ENCODE measurements around the gene SEC14L1. TPM values are rescaled to one million over a fixed set of nuclear protein-coding genes. Genes with fewer than 3 reads are reported as not detected.

SEC14L1 gene
- total RNA-seq, 2 experiments from 2014 or later = 56.9 to 59.6 TPM

DNA sequence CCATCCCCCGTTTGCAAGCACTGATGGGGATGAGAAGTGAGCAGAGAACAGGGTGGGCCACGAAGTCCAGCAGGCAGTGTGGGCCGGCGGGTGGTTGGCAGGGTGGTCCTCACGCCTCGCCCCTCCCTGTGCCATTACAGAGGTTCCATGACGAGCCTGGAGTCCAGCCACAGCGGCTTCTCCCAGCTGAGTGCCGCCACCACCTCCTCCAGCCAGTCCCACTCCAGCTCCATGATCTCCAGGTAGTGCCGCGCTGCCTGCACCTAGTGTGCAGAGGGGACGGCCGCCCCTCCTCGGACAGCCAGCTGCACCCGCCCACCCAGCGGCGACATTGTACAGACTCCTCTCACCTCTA lies 73.0 kb downstream of the SEC14L1 start:
- Mint-ChIP-seq H3K27ac (no peak overlapping the region), H3K36me3 (peaks cover 19% of the 10 kb centered on the region), H3K9me3 (no peaks in the 10 kb centered on the region), H3K4me1 (no peaks in the 10 kb centered on the region), H3K4me3 (no peak overlapping the region), H3K27me3 (no peaks in the 10 kb centered on the region)
- DNase-seq = no peak

DNA sequence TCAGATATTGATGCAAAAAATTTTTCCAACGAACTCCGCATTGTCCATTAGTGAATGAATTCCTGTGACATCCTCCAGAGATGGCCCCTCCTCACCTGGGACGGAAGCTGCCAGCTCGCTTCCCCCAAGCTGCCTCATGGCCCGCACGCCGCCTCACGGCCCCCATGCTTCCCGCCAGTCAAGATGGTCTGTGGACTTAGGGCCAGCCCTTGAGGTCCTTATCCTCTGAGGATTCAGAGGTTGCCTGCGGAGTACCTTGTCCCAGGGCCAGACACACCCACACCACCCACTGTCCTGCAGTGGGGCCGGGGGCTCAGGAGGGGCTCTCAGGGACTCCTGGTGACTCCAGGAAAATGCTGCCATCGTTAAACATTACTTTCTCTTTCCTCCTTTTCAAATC lies 73.6 kb downstream of the SEC14L1 start:
- H3K4me1 Mint-ChIP-seq = no peaks in the 10 kb centered on the region
- DNase-seq = no peak
- no peaks in the 10 kb centered on the region for H3K9me3 Mint-ChIP-seq
- H3K27ac Mint-ChIP-seq = no peak overlapping the region
- H3K27me3 Mint-ChIP-seq = no peaks in the 10 kb centered on the region
- no peak overlapping the region for H3K4me3 Mint-ChIP-seq
- peaks cover 19% of the 10 kb centered on the region for H3K36me3 Mint-ChIP-seq

DNA sequence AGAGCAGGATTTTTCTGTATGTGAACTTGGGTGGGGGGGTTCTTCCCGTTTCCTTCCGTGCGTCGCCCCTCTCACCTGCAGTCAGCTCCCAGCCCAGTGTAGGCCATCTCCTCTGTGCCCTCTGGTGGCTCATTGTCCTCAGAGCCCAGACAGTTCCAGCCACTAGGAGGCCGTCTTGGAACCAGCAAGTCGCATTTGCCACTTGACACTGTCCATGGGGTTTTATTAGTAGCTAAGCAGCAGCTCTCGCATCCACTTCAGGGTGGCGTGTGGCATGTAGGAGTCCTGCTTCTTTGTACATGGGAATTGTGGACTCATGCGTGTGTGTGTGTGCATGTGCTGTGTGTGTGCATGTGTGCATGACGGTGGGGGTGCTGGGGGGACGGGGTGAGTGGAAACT lies 74.0 kb downstream of the SEC14L1 start:
- Mint-ChIP-seq H3K27me3 (no peaks in the 10 kb centered on the region), H3K36me3 (peaks cover 17% of the 10 kb centered on the region), H3K4me3 (no peak overlapping the region), H3K9me3 (no peaks in the 10 kb centered on the region), H3K4me1 (no peaks in the 10 kb centered on the region), H3K27ac (no peak overlapping the region)
- DNase-seq = peak; percentile 17

DNA sequence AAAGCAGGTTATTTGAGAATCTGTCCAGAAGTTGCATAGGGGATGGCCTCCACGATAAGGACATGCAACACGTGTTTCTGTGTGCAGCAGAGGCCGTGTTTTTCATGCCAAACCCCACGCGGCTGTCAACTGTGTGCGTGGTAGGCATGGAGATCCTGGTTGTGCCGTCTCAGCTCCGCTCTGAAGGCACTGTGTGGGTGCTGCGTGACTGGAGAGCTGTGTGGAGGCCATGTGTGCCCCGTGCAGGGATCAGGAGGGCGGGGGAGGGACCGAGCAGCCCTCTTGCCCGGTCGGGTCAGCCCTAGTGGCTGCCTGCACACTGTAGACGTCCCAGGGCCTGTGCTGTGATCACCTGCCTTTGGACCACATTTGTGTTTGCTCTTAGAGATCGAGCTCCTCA lies 74.5 kb downstream of the SEC14L1 start:
- no peak overlapping the region for H3K4me3 Mint-ChIP-seq
- no peak for DNase-seq
- H3K4me1 Mint-ChIP-seq = no peaks in the 10 kb centered on the region
- H3K9me3 Mint-ChIP-seq = no peaks in the 10 kb centered on the region
- H3K27me3 Mint-ChIP-seq = no peaks in the 10 kb centered on the region
- peaks cover 14% of the 10 kb centered on the region for H3K36me3 Mint-ChIP-seq
- no peak overlapping the region for H3K27ac Mint-ChIP-seq

DNA sequence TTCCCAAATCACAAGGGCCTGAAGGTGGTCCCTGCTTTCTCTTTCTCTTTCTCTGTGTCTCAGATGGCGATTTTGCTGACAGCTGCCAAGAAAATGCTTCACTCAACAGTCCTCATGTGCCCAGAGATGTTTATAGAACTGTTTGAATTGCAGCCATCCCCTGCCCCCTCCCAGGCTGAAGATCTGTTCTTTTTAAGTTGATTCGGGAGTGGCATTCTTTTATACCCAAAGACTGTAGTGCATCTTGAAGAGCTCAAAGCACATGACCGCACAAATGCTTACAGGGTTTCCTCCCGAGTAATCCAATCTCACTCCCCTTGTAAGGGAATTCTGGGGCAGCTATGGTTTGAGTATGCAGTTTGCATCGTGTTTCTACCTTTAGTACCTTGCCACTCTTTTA lies 75.7 kb downstream of the SEC14L1 start:
- H3K9me3 Mint-ChIP-seq = no peaks in the 10 kb centered on the region
- peaks cover 9% of the 10 kb centered on the region for H3K36me3 Mint-ChIP-seq
- no peak for DNase-seq
- H3K4me1 Mint-ChIP-seq = no peaks in the 10 kb centered on the region
- no peak overlapping the region for H3K4me3 Mint-ChIP-seq
- H3K27ac Mint-ChIP-seq = peak overlapping the region; percentile 40
- H3K27me3 Mint-ChIP-seq = no peaks in the 10 kb centered on the region

DNA sequence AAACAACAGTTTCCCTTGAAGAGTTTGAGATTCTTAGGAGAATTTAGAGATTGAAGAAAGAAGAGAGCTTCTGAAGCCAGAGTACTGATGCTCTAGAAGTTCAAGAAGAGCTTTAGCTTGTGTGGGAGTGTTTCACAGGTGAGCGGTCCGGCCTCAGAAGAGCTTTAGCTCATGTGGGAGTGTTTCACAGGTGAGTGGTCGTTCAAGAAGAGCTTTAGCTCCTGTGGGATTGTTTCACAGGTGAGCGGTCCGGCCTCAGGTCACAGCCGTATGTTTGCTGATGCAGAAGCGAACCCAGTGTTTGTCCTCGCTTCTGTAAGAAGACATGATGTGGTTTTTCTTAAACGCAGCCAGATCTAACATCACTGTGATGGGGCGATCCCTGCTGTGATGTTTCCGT lies 76.4 kb downstream of the SEC14L1 start:
- no peaks in the 10 kb centered on the region for H3K4me1 Mint-ChIP-seq
- no peak overlapping the region for H3K4me3 Mint-ChIP-seq
- H3K27ac Mint-ChIP-seq = no peak overlapping the region
- no peaks in the 10 kb centered on the region for H3K27me3 Mint-ChIP-seq
- DNase-seq = no peak
- no peaks in the 10 kb centered on the region for H3K9me3 Mint-ChIP-seq
- H3K36me3 Mint-ChIP-seq = peaks cover 9% of the 10 kb centered on the region

DNA sequence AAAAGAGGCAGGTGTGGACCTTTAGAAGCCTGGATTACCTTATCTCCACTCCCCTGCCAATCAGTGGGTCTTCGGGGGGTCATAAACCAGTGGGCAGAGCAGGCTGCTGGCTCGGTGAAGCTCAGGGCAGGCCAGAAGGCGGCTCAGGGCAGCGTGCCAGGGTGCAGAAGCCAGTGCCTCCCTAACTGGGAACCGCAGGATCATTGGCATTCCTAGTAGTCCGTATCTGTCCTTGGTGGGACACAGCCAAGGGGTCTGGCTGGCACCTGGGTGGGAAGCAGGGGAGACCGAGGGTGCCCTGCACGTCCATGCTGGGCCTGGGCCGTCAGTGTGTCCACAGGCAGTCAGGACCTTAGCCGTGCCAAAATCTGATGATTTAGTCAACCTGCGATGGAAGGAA lies 76.8 kb downstream of the SEC14L1 start:
- H3K4me3 Mint-ChIP-seq = no peak overlapping the region
- H3K27ac Mint-ChIP-seq = no peak overlapping the region
- H3K27me3 Mint-ChIP-seq = no peaks in the 10 kb centered on the region
- H3K36me3 Mint-ChIP-seq = peaks cover 8% of the 10 kb centered on the region
- no peaks in the 10 kb centered on the region for H3K4me1 Mint-ChIP-seq
- no peaks in the 10 kb centered on the region for H3K9me3 Mint-ChIP-seq
- DNase-seq = no peak

DNA sequence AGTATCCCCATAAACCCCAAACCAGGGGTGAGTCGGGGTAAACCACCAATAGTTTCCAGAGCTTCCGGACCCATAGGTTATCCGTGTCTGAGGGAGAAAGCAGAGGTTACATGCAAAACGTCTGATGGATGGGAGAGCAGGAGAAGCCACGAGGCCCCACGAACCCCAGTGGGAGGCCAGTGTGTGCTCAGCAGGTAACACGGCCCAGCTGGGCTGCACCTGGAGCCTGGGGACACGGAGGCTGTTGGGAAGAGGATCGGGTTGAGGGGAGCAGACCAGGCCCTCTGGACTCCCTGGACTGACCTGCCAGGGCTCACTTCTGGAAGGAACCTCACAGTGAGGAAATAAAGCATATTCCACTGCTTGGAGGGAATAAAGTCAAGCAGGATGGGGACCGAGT lies 78.1 kb downstream of the SEC14L1 start:
- Mint-ChIP-seq H3K27ac (no peak overlapping the region), H3K4me1 (no peaks in the 10 kb centered on the region), H3K4me3 (no peak overlapping the region), H3K36me3 (peaks cover 8% of the 10 kb centered on the region), H3K27me3 (no peaks in the 10 kb centered on the region), H3K9me3 (no peaks in the 10 kb centered on the region)
- DNase-seq = no peak

DNA sequence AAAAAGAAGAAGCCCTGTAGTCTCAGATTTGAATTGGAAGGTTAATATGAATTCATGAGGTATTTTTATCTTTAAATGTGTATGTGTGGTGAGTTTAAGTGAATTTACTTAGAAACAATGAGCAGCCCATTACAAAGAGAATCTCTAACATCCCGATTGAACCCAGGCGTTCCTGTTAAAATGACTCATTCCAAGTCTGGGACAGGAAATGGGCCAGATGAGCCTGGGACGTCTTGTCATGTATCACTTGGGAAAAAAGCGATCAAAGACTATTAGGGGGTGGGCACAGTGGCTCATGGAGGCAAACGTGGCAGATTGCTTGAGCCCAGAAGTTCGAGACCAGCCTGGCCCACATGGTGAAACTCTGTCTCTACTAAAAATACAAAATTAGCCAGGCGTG lies 81.6 kb downstream of the SEC14L1 start:
- Mint-ChIP-seq H3K4me1 (no peaks in the 10 kb centered on the region), H3K9me3 (peaks cover 7% of the 10 kb centered on the region), H3K27ac (no peak overlapping the region), H3K27me3 (no peaks in the 10 kb centered on the region), H3K36me3 (no peaks in the 10 kb centered on the region), H3K4me3 (no peak overlapping the region)
- no peak for DNase-seq

DNA sequence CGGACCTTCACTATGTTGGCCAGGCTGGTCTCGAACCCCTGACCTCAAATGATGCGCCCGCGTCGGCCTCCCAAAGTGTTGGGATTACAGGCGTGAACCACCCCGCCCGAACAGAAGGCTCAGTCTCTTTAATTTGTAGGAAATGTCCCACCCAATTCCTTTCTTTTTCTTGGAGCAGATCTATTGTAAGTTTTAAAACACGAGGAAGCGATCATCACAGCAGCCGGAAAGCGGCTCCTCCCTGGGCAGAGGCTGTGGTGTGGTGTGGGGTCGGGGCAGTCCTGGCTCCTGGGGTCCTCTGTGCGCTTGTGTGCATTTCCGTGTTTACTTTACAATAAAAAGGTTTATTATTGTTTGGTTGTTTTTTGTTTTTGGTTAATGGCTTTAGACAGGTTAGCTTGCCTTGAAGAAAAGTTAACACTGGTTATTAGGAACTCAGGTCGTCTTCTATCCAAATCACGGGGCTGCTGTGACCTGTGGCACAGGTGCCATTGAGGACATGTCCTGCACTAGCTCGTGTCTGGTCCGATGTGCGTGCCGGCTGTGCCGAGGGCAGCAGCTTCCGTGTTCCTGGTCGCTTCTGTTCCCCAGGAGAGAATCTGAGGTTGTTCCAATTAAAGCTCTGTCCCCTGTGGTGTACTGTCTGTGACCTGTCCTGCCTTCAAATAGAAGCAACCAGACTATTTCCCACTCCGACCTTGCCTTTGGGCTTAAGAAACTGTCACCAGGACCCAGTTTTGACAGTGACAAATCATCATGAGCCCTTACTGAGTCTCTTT lies 83.1 kb downstream of the SEC14L1 start:
- Mint-ChIP-seq H3K27me3 (no peaks in the 10 kb centered on the region), H3K27ac (no peak overlapping the region), H3K9me3 (peaks cover 7% of the 10 kb centered on the region), H3K36me3 (no peaks in the 10 kb centered on the region), H3K4me1 (no peaks in the 10 kb centered on the region), H3K4me3 (no peak overlapping the region)
- no peak for DNase-seq

DNA sequence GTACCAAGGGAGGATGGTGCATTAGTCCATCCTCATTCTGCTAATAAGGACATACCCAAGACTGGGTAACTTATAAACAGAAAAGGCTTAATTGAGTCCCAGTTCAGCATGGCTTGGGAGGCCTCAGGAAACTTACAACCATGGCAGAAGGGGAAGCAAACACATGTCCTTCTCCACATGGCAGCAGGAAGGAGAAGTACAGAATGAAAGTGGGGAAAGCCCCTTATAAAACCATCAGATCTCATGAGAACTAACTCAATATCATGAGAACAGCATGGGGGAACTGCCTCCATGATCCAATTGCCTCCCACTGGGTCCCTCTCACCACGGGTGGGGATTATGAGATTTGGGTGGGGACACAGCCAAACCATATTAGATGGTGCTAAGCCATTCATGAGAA lies 84.5 kb downstream of the SEC14L1 start:
- Mint-ChIP-seq H3K4me3 (no peak overlapping the region), H3K4me1 (no peaks in the 10 kb centered on the region), H3K36me3 (no peaks in the 10 kb centered on the region), H3K9me3 (peaks cover 7% of the 10 kb centered on the region), H3K27ac (no peak overlapping the region), H3K27me3 (no peaks in the 10 kb centered on the region)
- DNase-seq = no peak

DNA sequence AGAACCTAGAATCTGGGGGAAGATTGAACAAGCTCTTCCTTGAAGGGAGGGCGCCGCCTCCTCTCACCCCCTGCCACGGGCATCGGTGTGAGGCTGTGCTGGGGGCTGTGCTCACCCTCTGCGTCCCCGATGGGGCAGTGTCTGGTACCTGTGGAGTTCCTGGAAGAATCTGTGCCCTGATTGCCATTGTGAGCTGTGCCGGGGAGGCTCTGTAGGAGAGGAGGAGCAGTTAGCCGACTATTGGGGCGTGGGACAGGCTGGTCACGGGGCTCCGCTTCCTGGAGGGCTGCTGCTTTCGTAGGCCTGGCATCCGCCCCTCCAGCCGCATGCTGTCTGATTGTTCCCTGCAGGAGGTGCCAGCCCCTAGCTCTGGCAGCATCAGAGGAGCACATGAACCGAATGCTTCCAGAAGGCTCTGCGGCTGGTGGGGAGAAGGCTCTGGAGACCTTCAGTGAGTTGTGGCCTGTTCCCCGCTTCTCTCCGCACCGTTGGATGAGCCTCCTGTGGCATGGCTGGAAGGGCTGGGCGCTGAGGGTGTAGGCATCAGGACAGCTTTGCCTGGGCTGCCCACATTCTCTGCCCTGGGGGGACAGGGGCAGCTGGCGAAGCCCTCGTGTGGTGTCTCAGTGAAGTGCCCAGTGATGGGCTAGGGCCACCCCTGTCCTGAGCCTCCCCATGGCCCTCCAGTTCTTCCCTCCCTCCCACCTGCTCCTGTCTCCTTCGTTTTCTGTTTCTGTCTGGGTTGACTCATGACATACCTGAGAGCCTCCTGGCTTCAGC lies 86.9 kb downstream of the SEC14L1 start:
- Mint-ChIP-seq H3K27me3 (no peaks in the 10 kb centered on the region), H3K36me3 (no peaks in the 10 kb centered on the region), H3K4me3 (no peak overlapping the region), H3K4me1 (no peaks in the 10 kb centered on the region), H3K9me3 (peaks cover 7% of the 10 kb centered on the region), H3K27ac (no peak overlapping the region)
- no peak for DNase-seq

DNA sequence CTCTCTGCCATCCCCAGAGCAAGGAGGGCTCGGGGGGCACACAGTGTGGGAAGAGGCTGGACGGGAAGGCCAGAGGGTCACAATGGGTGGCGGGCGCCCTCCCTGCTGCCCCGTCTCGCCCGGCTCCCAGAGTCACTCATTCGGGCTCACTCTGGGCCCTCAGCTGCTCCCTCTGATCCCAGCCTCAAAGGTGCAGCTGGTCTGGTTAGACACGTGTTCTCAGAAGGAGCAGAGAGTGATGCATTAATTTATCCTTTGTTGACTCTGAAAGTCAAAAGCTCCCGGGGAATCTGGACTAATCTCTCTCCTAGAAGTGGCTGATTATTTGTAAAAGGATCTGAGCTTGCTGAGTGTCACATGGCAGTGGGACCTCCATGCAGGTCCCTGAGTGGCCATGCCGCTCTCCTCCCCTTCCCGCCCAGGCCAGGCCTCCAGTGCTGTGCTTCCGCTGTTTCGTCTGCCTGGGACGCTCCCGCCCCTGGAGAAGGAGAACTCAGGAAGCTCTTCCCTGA lies 87.5 kb downstream of the SEC14L1 start:
- Mint-ChIP-seq H3K36me3 (no peaks in the 10 kb centered on the region), H3K4me1 (no peaks in the 10 kb centered on the region), H3K4me3 (no peak overlapping the region), H3K27ac (no peak overlapping the region), H3K27me3 (no peaks in the 10 kb centered on the region), H3K9me3 (peaks cover 7% of the 10 kb centered on the region)
- no peak for DNase-seq

DNA sequence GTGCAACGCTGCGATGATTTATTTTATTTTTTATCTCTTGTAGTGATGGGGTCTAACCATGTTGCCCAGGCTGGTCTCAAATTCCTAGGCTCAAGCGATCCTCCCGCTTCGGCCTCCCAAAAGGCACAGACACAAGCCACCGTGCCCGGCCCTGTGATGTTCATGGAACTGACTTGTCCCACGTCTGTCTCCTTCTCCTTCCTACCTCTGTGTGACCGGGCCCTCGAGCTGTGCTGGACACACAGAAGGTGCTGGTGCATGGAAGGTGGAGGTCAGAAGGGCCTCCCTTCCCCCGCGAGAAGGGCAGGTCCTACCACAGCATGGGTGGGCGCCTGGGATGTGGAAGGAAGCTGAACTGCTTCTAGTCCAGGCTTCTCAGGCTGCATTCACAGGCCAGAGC lies 88.0 kb downstream of the SEC14L1 start:
- H3K36me3 Mint-ChIP-seq = no peaks in the 10 kb centered on the region
- DNase-seq = no peak
- peaks cover 7% of the 10 kb centered on the region for H3K9me3 Mint-ChIP-seq
- H3K4me1 Mint-ChIP-seq = peaks cover 2% of the 10 kb centered on the region
- no peak overlapping the region for H3K4me3 Mint-ChIP-seq
- H3K27ac Mint-ChIP-seq = no peak overlapping the region
- H3K27me3 Mint-ChIP-seq = no peaks in the 10 kb centered on the region

DNA sequence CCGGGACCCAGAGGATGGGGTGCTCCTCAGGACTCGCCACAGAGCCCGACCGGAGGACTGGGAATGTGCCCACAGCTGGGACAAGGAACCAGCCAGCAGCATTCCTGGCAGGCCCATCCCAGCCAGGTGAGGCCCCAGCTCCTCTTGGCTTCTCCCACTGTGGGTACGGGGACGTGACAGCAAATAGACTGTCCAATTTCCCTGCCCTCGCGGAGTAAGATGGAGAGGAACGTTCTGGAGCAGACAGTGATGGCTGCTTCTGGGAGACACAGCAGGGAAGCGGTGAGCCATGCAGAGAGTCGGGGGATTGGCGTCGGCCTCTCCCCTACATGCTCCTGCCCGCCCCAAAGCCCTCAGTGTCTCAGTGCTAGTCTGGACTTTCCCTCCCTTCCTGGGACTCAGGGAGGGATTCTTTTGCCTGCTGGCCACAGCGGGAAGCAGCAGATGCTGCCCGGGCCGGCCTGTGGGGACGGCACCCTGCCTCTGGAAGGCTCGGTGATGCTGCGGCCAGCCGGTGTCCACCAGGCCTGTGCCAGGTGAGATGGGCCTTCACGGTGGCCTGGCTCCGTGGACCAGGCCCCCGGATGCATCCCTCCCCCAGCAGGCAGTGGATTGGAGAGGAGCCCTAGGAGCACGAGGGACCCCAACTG lies 89.1 kb downstream of the SEC14L1 start:
- no peak for DNase-seq
- H3K27ac Mint-ChIP-seq = no peak overlapping the region
- H3K4me3 Mint-ChIP-seq = no peak overlapping the region
- H3K4me1 Mint-ChIP-seq = peaks cover 8% of the 10 kb centered on the region
- H3K9me3 Mint-ChIP-seq = peaks cover 6% of the 10 kb centered on the region
- H3K36me3 Mint-ChIP-seq = no peaks in the 10 kb centered on the region
- no peaks in the 10 kb centered on the region for H3K27me3 Mint-ChIP-seq

All from activated naive CD8-positive, alpha-beta T cell treated with anti-CD3 and anti-CD28 coated beads for 36 hours (primary cell).